Motor neuron (in vitro differentiated cells): ENCODE data around the gene UNC13A. TPM values are rescaled to one million over a fixed set of nuclear protein-coding genes. Genes with fewer than 3 reads are reported as not detected.
A peak's percentile ranks its signal among the peaks of the same experiment; 100 is the strongest.

Source experiments
- ATAC-seq, 8 experiments: fragments of 200-7000 bp; cut with Tn5 transposase; replicated peaks in 6 of 8; 2 replicates each; pipeline ENCODE4 v1.8.0; 2021; ENCODE audit warnings: mild to moderate bottlenecking in 8 of 8, moderate library complexity in 8 of 8
- H3K27ac ChIP-seq, 2 donors: fragments of 250-450 bp; sonication (Bioruptor Pico); 2 replicates each; pipeline ENCODE4 v1.9.0; 2021; ENCODE audit warnings: antibody characterized with exemption in 2 of 2, mild to moderate bottlenecking in 2 of 2, moderate library complexity in 1 of 2
- H3K4me1 ChIP-seq, 2 donors: fragments of 250-450 bp; sonication (Bioruptor Pico); replicated peaks in 1 of 2; 2 replicates each; pipeline ENCODE4 v1.6.1; 2021; ENCODE audit warnings: antibody characterized with exemption in 2 of 2, mild to moderate bottlenecking in 2 of 2, moderate library complexity in 1 of 2
- H3K4me3 ChIP-seq, 5 donors: fragments of 250-450 bp; sonication (Bioruptor Pico); 2 replicates each; pipeline ENCODE4 v1.9.0; 2021; ENCODE audit warnings: antibody characterized with exemption in 5 of 5, mild to moderate bottlenecking in 5 of 5, moderate library complexity in 4 of 5
- WGBS, 10 experiments: fragments of 450-650 bp; shearing (Covaris generic); methylation state at CpG; one replicate each; pipeline ENCODE4 v1.0.0; 2022; 5-methylcytosine and 5-hydroxymethylcytosine counted together
- in situ Hi-C, 9 experiments: fragments of 400-800 bp; cut with MboI; loops; one replicate each; pipeline ENCODE4 v1.15.0; 2021; ENCODE audit warnings: low sequenced_read_pairs in 9 of 9, low pct_unique_long_range_greater_than_20kb in 2 of 9; ENCODE audit not compliant: unreplicated experiment in 9 of 9
- total RNA-seq, 8 experiments: library from RNA; unstranded; fragments of 300-600 nt; gene quantifications; 2 replicates each; pipeline versions ENCODE4 v1.2.3 to v1.2.4, GENCODE V29; 2022

UNC13A gene
- total RNA-seq, 8 experiments from 2014 or later: 1.4 to 27.6 (median 18.3) TPM

DNA sequence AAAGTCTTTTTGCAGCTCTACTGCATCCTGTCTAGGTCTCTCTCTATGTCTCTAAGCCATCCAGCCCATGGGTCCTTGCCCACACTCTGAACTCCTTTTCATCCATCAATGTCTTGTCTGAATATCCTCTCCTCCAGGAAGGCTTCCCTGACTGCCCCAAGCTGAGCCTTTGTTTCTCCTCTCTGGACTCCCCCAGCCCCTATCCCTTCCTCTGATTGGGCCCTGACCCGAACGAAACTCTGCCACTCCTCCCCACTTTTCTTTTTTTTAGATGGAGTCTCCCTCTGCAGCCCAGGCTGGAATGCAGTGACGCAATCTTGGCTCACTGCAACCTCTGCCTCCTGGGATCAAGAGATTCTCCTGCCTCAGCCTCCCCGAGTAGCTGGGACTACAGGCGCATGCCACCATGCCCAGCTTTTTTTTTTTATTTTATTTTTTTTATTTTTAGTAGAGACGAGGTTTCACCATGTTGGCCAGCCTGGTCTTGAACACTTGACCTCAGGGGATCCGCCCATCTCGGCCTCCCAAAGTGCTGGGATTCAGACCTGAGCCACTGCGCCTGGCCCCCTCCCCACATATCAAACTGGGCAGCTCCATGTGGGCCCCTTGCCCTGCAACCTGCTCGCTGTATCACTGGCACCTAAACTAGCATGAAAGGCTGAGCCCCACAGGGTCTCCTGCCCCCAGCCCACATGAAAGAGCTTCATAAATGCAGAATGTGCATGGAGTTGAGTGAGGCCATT lies 870 bp upstream of the UNC13A start:
- peak overlapping the region; percentile 80 to 98 (median 89) for H3K4me3 ChIP-seq
- 0 to 100% (median 59%) methylated on average over 1 to 8 of the region's 10 CpGs; no CpG with 5 or more reads in 2 of the 10 experiments for WGBS, 10 experiments
- H3K4me1 ChIP-seq: peaks cover 0 to 7% of the 10 kb centered on the region in 2 donors
- H3K27ac ChIP-seq: peak overlapping the region; percentile 89 to 95
- in situ Hi-C loops: no loop called here
- no peak for ATAC-seq

- H3K27ac ChIP-seq: peak overlapping the region; percentile 89 to 95
- in situ Hi-C loops: no loop called here
- 0 to 5% (median 0%) methylated on average over 1 to 13 of the region's 24 CpGs; no CpG with 5 or more reads in 7 of the 10 experiments for WGBS, 10 experiments
- peaks cover 0 to 7% of the 10 kb centered on the region in 2 donors for H3K4me1 ChIP-seq
- peak overlapping the region; percentile 80 to 98 (median 89) for H3K4me3 ChIP-seq
- peak; percentile 6 to 56 (median 39) for ATAC-seq
Measured at GRCh38 chr19:17687141-17687856, 855 bp downstream of the UNC13A start.

DNA sequence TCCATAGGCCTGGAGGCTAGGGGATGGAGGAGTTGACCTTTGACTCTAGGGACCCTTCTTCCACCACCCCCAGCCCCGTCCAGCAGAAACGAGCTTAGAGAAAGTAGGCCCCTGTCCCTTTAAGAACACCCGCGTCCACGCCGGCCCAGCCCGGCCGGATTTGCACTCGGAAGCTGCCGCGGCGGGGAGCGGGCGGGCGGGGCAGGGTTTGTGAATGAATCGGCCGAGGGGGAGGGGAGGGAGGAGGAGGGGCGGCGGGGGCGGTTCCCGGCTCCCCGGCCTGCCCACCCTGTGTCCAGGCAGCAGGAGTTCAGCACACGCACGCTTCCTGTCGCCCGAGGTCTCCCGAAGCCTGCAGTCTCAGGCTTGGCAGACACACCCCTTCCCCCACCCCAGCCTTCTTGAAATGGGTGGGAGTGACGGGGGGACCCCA lies 1.5 kb downstream of the UNC13A start:
- Histone ChIP-seq H3K27ac (peak overlapping the region; percentile 89 to 95), H3K4me3 (peak overlapping the region; percentile 80 to 98 (median 89)), H3K4me1 (peaks cover 0 to 7% of the 10 kb centered on the region in 2 donors)
- WGBS, 10 experiments: 2% methylated on average over 9 of the region's 28 CpGs; no CpG with 5 or more reads in 9 of the 10 experiments
- ATAC-seq: peak; percentile 49 to 76 (median 72)
- in situ Hi-C loops: no loop called here

GRCh38 chr19:17686023-17686521 lies 2.1 kb downstream of the UNC13A start:
- Histone ChIP-seq H3K4me1 (peaks cover 0 to 10% of the 10 kb centered on the region in 2 donors), H3K4me3 (peak overlapping the region; percentile 80 to 98 (median 89)), H3K27ac (peak overlapping the region in 1 of 2 donors; percentile 64)
- in situ Hi-C loops: no loop called here
- WGBS, 10 experiments: 0% methylated on average over 3 of the region's 12 CpGs; no CpG with 5 or more reads in 9 of the 10 experiments
- ATAC-seq: peak; percentile 4 to 38 (median 24)

DNA sequence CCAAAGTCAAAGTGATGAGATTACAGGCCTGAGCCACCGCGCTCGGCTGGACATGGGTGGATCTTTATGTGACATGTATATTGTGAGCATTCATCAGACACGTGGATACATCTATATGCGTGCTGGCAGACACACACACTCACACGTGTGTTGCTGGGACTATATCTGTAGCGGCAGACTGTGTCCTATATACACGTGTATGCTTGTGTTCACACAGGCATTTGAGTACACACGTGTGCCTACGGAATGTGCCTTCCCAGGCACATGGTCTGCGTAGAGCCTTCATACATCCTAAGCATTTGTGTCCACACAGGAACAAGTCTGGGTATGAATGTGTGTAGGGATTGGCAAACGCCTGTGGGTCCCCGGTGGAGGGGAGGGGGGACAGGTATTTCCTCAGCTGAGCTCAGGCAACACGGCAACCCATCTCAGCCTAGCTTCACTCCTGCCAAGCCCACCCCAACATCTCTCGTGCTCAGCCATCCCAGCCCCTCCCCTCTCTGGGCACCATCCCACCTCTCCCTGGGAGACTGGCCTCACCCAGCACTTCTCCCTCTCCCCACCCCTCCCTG lies 2.6 kb downstream of the UNC13A start:
- 57 to 100% (median 80%) methylated on average over 1 to 6 of the region's 15 CpGs; no CpG with 5 or more reads in 5 of the 10 experiments for WGBS, 10 experiments
- peaks cover 0 to 13% of the 10 kb centered on the region in 2 donors for H3K4me1 ChIP-seq
- H3K4me3 ChIP-seq: peak overlapping the region in 4 of 5 donors; percentile 89 to 98 (median 92)
- peak in 5 of 8 experiments; percentile 0 to 13 (median 3) for ATAC-seq
- in situ Hi-C loops: no loop called here
- no peak overlapping the region for H3K27ac ChIP-seq

DNA sequence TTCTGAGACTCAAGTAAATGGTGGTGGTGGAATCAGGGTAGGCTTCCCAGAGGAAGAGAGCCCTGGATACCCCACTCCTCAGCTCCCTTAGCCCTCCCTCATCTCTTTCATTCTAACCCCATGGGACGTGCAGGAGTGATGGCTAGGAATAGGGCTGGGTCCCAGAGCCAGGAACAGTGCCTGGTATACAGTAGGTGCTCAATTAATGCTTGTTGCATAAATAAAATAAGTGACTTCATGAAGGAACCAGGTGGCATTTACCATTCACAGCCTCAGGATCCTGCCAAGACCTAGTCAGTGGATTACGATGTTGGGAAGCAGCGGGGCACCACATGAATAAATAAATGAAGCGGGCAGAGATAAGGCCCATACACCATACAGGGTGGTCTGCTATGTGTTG lies 3.9 kb downstream of the UNC13A start:
- H3K4me1 ChIP-seq: peaks cover 0 to 18% of the 10 kb centered on the region in 2 donors
- no peak overlapping the region for H3K27ac ChIP-seq
- in situ Hi-C loops: no loop called here
- WGBS, 10 experiments: 56 to 100% (median 72%) methylated on average over 1 to 4 of the region's 4 CpGs; no CpG with 5 or more reads in 5 of the 10 experiments
- ATAC-seq: no peak
- no peak overlapping the region for H3K4me3 ChIP-seq

- 10 to 100% (median 86%) methylated on average over 1 to 4 of the region's 4 CpGs; no CpG with 5 or more reads in 1 of the 10 experiments for WGBS, 10 experiments
- no peak overlapping the region for H3K4me3 ChIP-seq
- no peak overlapping the region for H3K27ac ChIP-seq
- no peak for ATAC-seq
- in situ Hi-C loops: no loop called here
- H3K4me1 ChIP-seq: peaks cover 0 to 14% of the 10 kb centered on the region in 2 donors
Measured at GRCh38 chr19:17683078-17683477, 5.1 kb downstream of the UNC13A start.

- Histone ChIP-seq H3K27ac (no peak overlapping the region), H3K4me1 (peaks cover 0 to 14% of the 10 kb centered on the region in 2 donors), H3K4me3 (no peak overlapping the region)
- no peak for ATAC-seq
- WGBS, 10 experiments: 32 to 100% (median 77%) methylated on average over 1 to 4 of the region's 5 CpGs; no CpG with 5 or more reads in 3 of the 10 experiments
- in situ Hi-C loops: no loop called here
Measured at GRCh38 chr19:17682273-17682672, 5.9 kb downstream of the UNC13A start.

DNA sequence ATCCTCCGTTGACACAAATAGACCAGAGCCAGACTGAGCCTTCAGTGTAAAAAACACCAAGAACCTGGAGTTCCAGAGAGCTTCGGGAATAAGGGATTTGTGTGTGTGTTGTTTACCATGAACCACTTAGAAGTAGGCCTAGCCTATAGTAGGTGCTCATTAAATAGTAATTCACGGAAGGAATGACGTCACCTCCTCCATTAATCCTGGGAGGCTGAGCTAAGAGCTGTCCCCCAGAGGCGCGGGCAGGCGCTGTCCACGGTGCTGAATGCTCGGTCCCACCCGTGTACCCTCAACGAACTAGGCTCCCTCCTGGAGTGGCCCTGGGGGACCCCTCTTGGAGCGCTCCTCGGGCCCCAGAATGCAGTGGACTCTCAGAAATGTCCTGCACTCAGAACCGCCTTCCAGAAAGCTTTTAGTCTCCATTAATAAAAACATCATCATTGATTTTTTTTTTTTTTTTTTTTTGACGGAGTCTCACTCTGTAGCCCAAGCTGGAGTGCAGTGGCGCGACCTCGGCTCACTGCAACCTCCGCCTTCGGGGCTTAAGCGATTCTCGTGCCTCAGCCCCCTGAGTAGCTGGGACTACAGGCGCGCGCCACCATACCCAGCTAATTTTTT lies 6.5 kb downstream of the UNC13A start:
- ATAC-seq: peak in 5 of 8 experiments; percentile 1 to 47 (median 4)
- 34 to 81% (median 64%) methylated on average over 1 to 13 of the region's 25 CpGs; no CpG with 5 or more reads in 2 of the 10 experiments for WGBS, 10 experiments
- H3K4me3 ChIP-seq: no peak overlapping the region
- in situ Hi-C loops: no loop called here
- H3K27ac ChIP-seq: peak overlapping the region in 1 of 2 donors; percentile 62
- peaks cover 0 to 14% of the 10 kb centered on the region in 2 donors for H3K4me1 ChIP-seq

GRCh38 chr19:17680230-17680722 lies 7.9 kb downstream of the UNC13A start:
- H3K4me1 ChIP-seq: peaks cover 0 to 11% of the 10 kb centered on the region in 2 donors
- H3K27ac ChIP-seq: peak overlapping the region in 1 of 2 donors; percentile 89
- in situ Hi-C loops: no loop called here
- WGBS, 10 experiments: 0 to 27% (median 16%) methylated on average over 1 to 9 of the region's 38 CpGs; no CpG with 5 or more reads in 5 of the 10 experiments
- peak overlapping the region in 4 of 5 donors; percentile 4 to 42 (median 28) for H3K4me3 ChIP-seq
- peak; percentile 94 to 98 (median 97) for ATAC-seq

GRCh38 chr19:17679526-17680229 lies 8.5 kb downstream of the UNC13A start:
- WGBS, 10 experiments: 0 to 41% (median 16%) methylated on average over 1 to 5 of the region's 14 CpGs; no CpG with 5 or more reads in 4 of the 10 experiments
- ATAC-seq: peak in 5 of 8 experiments; percentile 24 to 41 (median 36)

More at GRCh38 chr19:17679526-17680229, 8.5 kb downstream of the UNC13A start:
- in situ Hi-C loops: no loop called here
- Histone ChIP-seq H3K4me3 (peak overlapping the region in 4 of 5 donors; percentile 4 to 42 (median 28)), H3K27ac (peak overlapping the region; percentile 65 to 89), H3K4me1 (peaks cover 0 to 11% of the 10 kb centered on the region in 2 donors)
